H1 (cell line): ENCODE results near the gene MEX3C. TPM values are rescaled to one million over a fixed set of nuclear protein-coding genes. Genes with fewer than 3 reads are reported as not detected.

Source experiments
- CTCF ChIA-PET: fragments of 300-600 bp; sonication (Branson Sonifier 250); formaldehyde crosslinking; loops from one replicate; lab custom pipeline; 2021; ENCODE audit not compliant: partially characterized antibody; lab: Charles Lee
- POLR2A ChIA-PET: fragments of 300-600 bp; sonication (Branson Sonifier 250); formaldehyde crosslinking; loops from one replicate; lab custom pipeline; 2021; ENCODE audit warnings: inconsistent platforms; ENCODE audit not compliant: partially characterized antibody; lab: Charles Lee
- DNase-seq, 2 experiments: peaks; one replicate each; pipeline versions ENCODE4 v3.0.0 to v3.0.0-alpha.2; 2010 to 2022; ENCODE audit warnings: low spot score in 2 of 2, low read depth in 1 of 2, mixed read lengths in 1 of 2
- FAIRE-seq: peaks from 2 replicates; lab custom pipeline; 2011; peaks lifted over from hg19 to GRCh38; lab: Jason Lieb, UNC
- H2AFZ ChIP-seq: 2 replicates; pipeline ENCODE4 v1.8.1; 2012; ENCODE audit warnings: low read length, inconsistent platforms
- H2AK5ac ChIP-seq: 2 replicates; pipeline ENCODE4 v1.6.1; 2013; ENCODE audit warnings: low read depth, low read length
- H2BK120ac ChIP-seq: replicated peaks from 2 replicates; pipeline ENCODE3; 2013; ENCODE audit warnings: low read depth, low read length, inconsistent platforms
- H2BK12ac ChIP-seq: 2 replicates; pipeline ENCODE4 v1.6.1; 2013; ENCODE audit warnings: low read depth, low read length
- H2BK15ac ChIP-seq: 2 replicates; pipeline ENCODE4 v1.6.1; 2013; ENCODE audit warnings: low read length
- H2BK20ac ChIP-seq: 2 replicates; pipeline ENCODE4 v1.6.1; 2013; ENCODE audit warnings: low read length
- H2BK5ac ChIP-seq: 2 replicates; pipeline ENCODE4 v1.6.1; 2013; ENCODE audit warnings: low read depth, low read length
- H3K14ac ChIP-seq: 2 replicates; pipeline ENCODE4 v1.6.1; 2013; ENCODE audit warnings: inconsistent platforms; ENCODE audit not compliant: insufficient read length
- H3K18ac ChIP-seq: 2 replicates; pipeline ENCODE4 v1.6.1; 2013; ENCODE audit warnings: low read length; ENCODE audit errors: extremely low read depth
- H3K23ac ChIP-seq: 2 replicates; pipeline ENCODE4 v1.6.1; 2013; ENCODE audit warnings: inconsistent platforms; ENCODE audit not compliant: insufficient read length
- H3K23me2 ChIP-seq: 2 replicates; pipeline ENCODE4 v1.6.1; 2013; ENCODE audit warnings: low read depth, low read length
- H3K27ac ChIP-seq: 2 replicates; pipeline ENCODE4 v1.6.1; 2011; ENCODE audit warnings: low read depth, low read length, inconsistent platforms
- H3K27me3 ChIP-seq, 4 experiments: replicated peaks in 1 of 4; 1 replicate in 1 of 4; 2 replicates in 3 of 4; pipeline versions ENCODE4 v1.6.1 to v1.8.1; 2011 to 2013; ENCODE audit warnings: low read length in 3 of 4, mild to moderate bottlenecking in 3 of 4, inconsistent platforms in 2 of 4, mixed read lengths in 2 of 4, moderate library complexity in 1 of 4; ENCODE audit not compliant: control insufficient read depth in 3 of 4, insufficient read depth in 3 of 4; ENCODE audit errors: extremely low read depth in 1 of 4
- H3K36me3 ChIP-seq, 4 experiments: 2 replicates each; pipeline versions ENCODE4 v1.6.1 to v1.8.1; 2011 to 2013; ENCODE audit warnings: mild to moderate bottlenecking in 4 of 4, low read length in 3 of 4, moderate library complexity in 2 of 4, control low read depth in 1 of 4, inconsistent platforms in 1 of 4; ENCODE audit not compliant: insufficient read depth in 4 of 4, control insufficient read depth in 2 of 4
- H3K4ac ChIP-seq: replicated peaks from 2 replicates; pipeline ENCODE3; 2013; ENCODE audit warnings: low read length, low read depth, mixed read lengths, inconsistent platforms; ENCODE audit not compliant: insufficient read length
- H3K4me1 ChIP-seq, 4 experiments: replicated peaks in 1 of 4; 1 replicate in 1 of 4; 2 replicates in 3 of 4; pipeline versions ENCODE4 v1.6.1 to v1.8.1; 2011 to 2013; ENCODE audit warnings: low read length in 3 of 4, inconsistent platforms in 2 of 4, mixed read lengths in 1 of 4; ENCODE audit not compliant: insufficient read depth in 4 of 4, control insufficient read depth in 3 of 4
- H3K4me2 ChIP-seq, 2 experiments: 2 replicates each; pipeline versions ENCODE4 v1.6.1 to v1.8.1; 2011 to 2013; ENCODE audit warnings: low read depth in 2 of 2, low read length in 2 of 2, control low read depth in 1 of 2, inconsistent platforms in 1 of 2, mild to moderate bottlenecking in 1 of 2; ENCODE audit not compliant: insufficient read depth in 1 of 2
- H3K4me3 ChIP-seq, 4 experiments: fragments of 200-600, 300-600 bp in 1 of 4; sonication (generic), shearing (Covaris generic), sonication (Bioruptor Twin) in 1 of 4; 2 replicates each; pipeline versions ENCODE4 v1.5.1 to v1.8.1; 2011 to 2016; ENCODE audit warnings: low read length in 4 of 4, low read depth in 3 of 4, control low read depth in 2 of 4, inconsistent platforms in 2 of 4, mild to moderate bottlenecking in 2 of 4, mixed read lengths in 1 of 4, moderate library complexity in 1 of 4; ENCODE audit not compliant: insufficient read depth in 2 of 4; ENCODE audit errors: extremely low read depth in 1 of 4
- H3K56ac ChIP-seq: replicated peaks from 2 replicates; pipeline ENCODE3; 2013; ENCODE audit warnings: low read depth, mild to moderate bottlenecking, mixed read lengths, low read length, inconsistent platforms; ENCODE audit not compliant: insufficient read length
- H3K79me1 ChIP-seq: 2 replicates; pipeline ENCODE4 v1.6.1; 2013; ENCODE audit warnings: low read depth, low read length, control low read depth
- H3K79me2 ChIP-seq, 2 experiments: 2 replicates each; pipeline versions ENCODE4 v1.6.1 to v1.8.1; 2012 to 2013; ENCODE audit warnings: low read length in 2 of 2, mild to moderate bottlenecking in 2 of 2, inconsistent platforms in 1 of 2; ENCODE audit not compliant: insufficient read depth in 2 of 2, control insufficient read depth in 1 of 2
- H3K9ac ChIP-seq, 4 experiments: replicated peaks in 1 of 4; 1 replicate in 1 of 4; 2 replicates in 3 of 4; pipeline versions ENCODE4 v1.6.1 to v1.8.1; 2011 to 2013; ENCODE audit warnings: low read depth in 3 of 4, low read length in 3 of 4, control low read depth in 2 of 4, mild to moderate bottlenecking in 2 of 4, moderate library complexity in 2 of 4, inconsistent platforms in 1 of 4; ENCODE audit errors: extremely low read depth in 1 of 4
- H3K9me3 ChIP-seq, 2 experiments: 2 replicates each; pipeline versions ENCODE4 v1.6.1 to v1.8.1; 2012 to 2013; ENCODE audit warnings: mild to moderate bottlenecking in 2 of 2, moderate library complexity in 2 of 2, control low read depth in 1 of 2, inconsistent platforms in 1 of 2, low read depth in 1 of 2, low read length in 1 of 2, mixed read lengths in 1 of 2; ENCODE audit not compliant: insufficient read depth in 2 of 2
- H4K20me1 ChIP-seq, 2 experiments: replicated peaks in 1 of 2; 2 replicates each; pipeline versions ENCODE3 to v1.8.1; 2011 to 2013; ENCODE audit warnings: inconsistent platforms in 2 of 2, low read length in 2 of 2, mild to moderate bottlenecking in 1 of 2; ENCODE audit not compliant: insufficient read depth in 2 of 2, control insufficient read depth in 1 of 2
- H4K5ac ChIP-seq: 2 replicates; pipeline ENCODE4 v1.6.1; 2013; ENCODE audit warnings: low read length, low read depth, mixed read lengths, inconsistent platforms; ENCODE audit not compliant: insufficient read length
- H4K8ac ChIP-seq: 2 replicates; pipeline ENCODE4 v1.8.0; 2013; ENCODE audit warnings: mild to moderate bottlenecking, moderate library complexity, low read length, inconsistent platforms; ENCODE audit not compliant: insufficient read depth; ENCODE audit errors: extremely low read depth
- H4K91ac ChIP-seq: replicated peaks from 2 replicates; pipeline ENCODE3; 2013; ENCODE audit warnings: low read length, mixed read lengths, inconsistent platforms; ENCODE audit not compliant: insufficient read length
- ATF2 ChIP-seq: IDR thresholded peaks from 2 replicates; pipeline ENCODE4 v1.6.1; 2012; ENCODE audit warnings: low read length, inconsistent platforms
- EGR1 ChIP-seq: IDR thresholded peaks from 2 replicates; pipeline ENCODE4 v1.6.1; 2011; ENCODE audit warnings: low read depth, low read length, borderline replicate concordance
- FOSL1 ChIP-seq: IDR thresholded peaks from 2 replicates; pipeline ENCODE4 v1.6.1; 2011; ENCODE audit warnings: mild to moderate bottlenecking, low read depth, low read length, moderate library complexity; ENCODE audit not compliant: insufficient read depth
- HDAC6 ChIP-seq: IDR thresholded peaks from one replicate; pipeline ENCODE4 v1.7.1; 2012; ENCODE audit warnings: low read depth, mild to moderate bottlenecking, inconsistent platforms, low read length, moderate library complexity
- JUN ChIP-seq: IDR thresholded peaks from 2 replicates; pipeline ENCODE4 v1.6.1; 2011; ENCODE audit warnings: low read depth, mild to moderate bottlenecking, improper control_type of control experiment, low read length
- MAFK ChIP-seq: IDR thresholded peaks from 2 replicates; pipeline ENCODE4 v1.6.1; 2012; ENCODE audit warnings: low read depth, mild to moderate bottlenecking, improper control_type of control experiment, low read length
- PHF8 ChIP-seq: fragments of 200-600 bp; sonication (generic); conservative IDR thresholded peaks from 2 replicates; pipeline ENCODE4 v1.7.1; 2012; ENCODE audit warnings: low read depth, mild to moderate bottlenecking, inconsistent platforms, low read length, moderate library complexity
- RXRA ChIP-seq: IDR thresholded peaks from 2 replicates; pipeline ENCODE4 v1.6.1; 2011; ENCODE audit warnings: low read depth, mild to moderate bottlenecking, low read length, moderate library complexity; ENCODE audit not compliant: insufficient read depth
- SAP30 ChIP-seq: fragments of 300-600 bp; sonication (generic); IDR thresholded peaks from 2 replicates; pipeline ENCODE4 v1.7.1; 2012; ENCODE audit warnings: low read length, moderate library complexity, mild to moderate bottlenecking, inconsistent platforms; ENCODE audit not compliant: insufficient read depth, insufficient replicate concordance
- SIN3A ChIP-seq, 2 experiments: IDR thresholded peaks in 1 of 2; conservative IDR thresholded peaks in 1 of 2; 2 replicates each; pipeline ENCODE4 v1.6.1; 2011 to 2012; ENCODE audit warnings: low read length in 2 of 2, improper control_type of control experiment in 1 of 2, low read depth in 1 of 2, mild to moderate bottlenecking in 1 of 2
- SIX5 ChIP-seq: IDR thresholded peaks from 2 replicates; pipeline ENCODE4 v1.6.1; 2011; ENCODE audit warnings: mild to moderate bottlenecking, low read depth, low read length
- TBP ChIP-seq: IDR thresholded peaks from 2 replicates; pipeline ENCODE4 v1.6.1; 2011; ENCODE audit warnings: low read depth, low read length, improper control_type of control experiment
- TEAD4 ChIP-seq: IDR thresholded peaks from 2 replicates; pipeline ENCODE4 v1.6.1; 2012; ENCODE audit warnings: low read depth, low read length, inconsistent platforms, mixed read lengths
- WGBS, 2 experiments: shearing (Covaris generic) in 1 of 2; methylation state at CpG; one replicate each; pipeline versions ENCODE4 v1.1.6 to v1.1.7; 2013 to 2015; ENCODE audit warnings: low lambda C conversion rate in 2 of 2, mixed read lengths in 2 of 2, inconsistent platforms in 1 of 2, low coverage in 1 of 2, missing lambda C conversion rate in 1 of 2; ENCODE audit not compliant: insufficient replicate concordance in 2 of 2, insufficient coverage in 1 of 2, insufficient read length in 1 of 2; ENCODE audit errors: extremely low coverage in 1 of 2, missing lambda C conversion rate in 1 of 2; 5-methylcytosine and 5-hydroxymethylcytosine counted together
- polyA plus RNA-seq, 7 experiments: library from polyadenylated mRNA; depleted of rRNA in 3 of 7; stranded (reverse) in 5 of 7; unstranded in 2 of 7; fragments of >200 nt in 5 of 7; fragments of 200-250 nt in 2 of 7; gene quantifications; 1 replicate in 5 of 7; 2 replicates in 1 of 7; 4 replicates in 1 of 7; pipeline versions ENCODE4 v1.2.1 to v1.2.3, GENCODE V29; 2011 to 2013; ENCODE audit warnings: missing spikeins in 2 of 7, mixed read lengths in 2 of 7
- total RNA-seq: library from RNA; stranded (reverse); fragmentation: NEBNext Ultra II Directional; extraction: Animal tissue kit (Norgen Biotek cat#: 25700); gene quantifications from 2 replicates; pipeline ENCODE4 v1.2.1, GENCODE V29; 2021

MEX3C gene
- total and polyA plus RNA-seq, 2 of the 8 experiments (the other 6 are each of a cell fraction or from before 2014, with no cell fraction given): 48.2 to 103 TPM

GRCh38 chr18:51146909-51147308 is 50.6 kb downstream of the MEX3C start:
- no peaks in the 10 kb centered on the region for H4K20me1 ChIP-seq
- H2BK20ac ChIP-seq: no peak overlapping the region
- no peak overlapping the region for H3K56ac ChIP-seq
- POLR2A ChIA-PET: no interaction called here
- no peaks in the 10 kb centered on the region for H3K9me3 ChIP-seq
- no peak overlapping the region for H3K18ac ChIP-seq
- DNase-seq: no peak
- no peak overlapping the region for H2AK5ac ChIP-seq
- no peak overlapping the region for H2BK12ac ChIP-seq
- H4K5ac ChIP-seq: no peak overlapping the region
- H3K27ac ChIP-seq: no peak overlapping the region
- no peak overlapping the region for H3K9ac ChIP-seq
- H3K23ac ChIP-seq: no peak overlapping the region
- CTCF ChIA-PET: no interaction called here
- H4K8ac ChIP-seq: no peak overlapping the region
- no peak overlapping the region for H3K4ac ChIP-seq
- FAIRE-seq: no peak
- no peaks in the 10 kb centered on the region for H3K79me1 ChIP-seq
- H3K4me1 ChIP-seq: no peaks in the 10 kb centered on the region
- no peak overlapping the region for H2BK5ac ChIP-seq
- no peak overlapping the region for H3K14ac ChIP-seq
- H3K27me3 ChIP-seq: no peaks in the 10 kb centered on the region
- H3K4me3 ChIP-seq: no peak overlapping the region
- H2BK15ac ChIP-seq: no peak overlapping the region
- no peak overlapping the region for H4K91ac ChIP-seq
- H3K79me2 ChIP-seq: no peaks in the 10 kb centered on the region
- H3K36me3 ChIP-seq: no peaks in the 10 kb centered on the region
- 88% methylated on average over 4 of the region's 4 CpGs; no CpG with 5 or more reads in 1 of the 2 experiments for WGBS, 2 experiments
- H3K4me2 ChIP-seq: no peak overlapping the region
- no peaks in the 10 kb centered on the region for H3K23me2 ChIP-seq
- no peak overlapping the region for H2AFZ ChIP-seq
- H2BK120ac ChIP-seq: no peak overlapping the region
- TF ChIP-seq SIN3A (conservative IDR thresholded peaks at IDR 0.05 in 1 of 2, IDR thresholded peaks at IDR 0.05 in 1 of 2; ENCODE audit: low read depth in 1 of 2, low read length in 2 of 2) (no peak), HDAC6 (no peak), RXRA (no peak), ATF2 (no peak), EGR1 (no peak), SAP30 (no peak), JUN (no peak), PHF8 (no peak), MAFK (no peak), TEAD4 (no peak), TBP (no peak), SIX5 (no peak), FOSL1 (no peak)
